ENCODE data around the gene ELF1. TPM values are rescaled to one million over a fixed set of nuclear protein-coding genes. Genes with fewer than 3 reads are reported as not detected.

Gene ELF1
- total RNA-seq, 2 donors from 2014 or later = 36.0 to 44.1 TPM

GRCh38 chr13:40958655-40959054 is 60.5 kb downstream of the ELF1 start:
- H3K27ac Mint-ChIP-seq = no peak overlapping the region
- no peaks in the 10 kb centered on the region for H3K27me3 Mint-ChIP-seq (ENCODE audit: insufficient read depth)
- H3K27me3 ChIP-seq (ENCODE audit: control insufficient read depth, insufficient read depth, low read length, poor library complexity, severe bottlenecking) = no peaks in the 10 kb centered on the region
- H3K4me1 Mint-ChIP-seq = peaks cover 1% of the 10 kb centered on the region
- H3K9ac ChIP-seq (ENCODE audit: extremely low read depth, low read length, poor library complexity, severe bottlenecking) = no peak overlapping the region
- 94 to 100% methylated on average over 5 of the region's 5 CpGs for WGBS, 2 experiments (ENCODE audit: insufficient coverage in 1 of 2, insufficient read length in 1 of 2)
- no peak for DNase-seq
- no peak for TF ChIP-seq CTCF (conservative IDR thresholded peaks at IDR 0.05)
- H3K27ac ChIP-seq (ENCODE audit: low read depth, low read length) = no peak overlapping the region
- H3K4me3 ChIP-seq (ENCODE audit: low read length) = no peak overlapping the region
- H3K36me3 Mint-ChIP-seq (ENCODE audit: low read depth) = peaks cover 40% of the 10 kb centered on the region
- no peaks in the 10 kb centered on the region for H3K4me1 ChIP-seq (ENCODE audit: control insufficient read depth, insufficient read depth, low read length)
- peaks cover 17% of the 10 kb centered on the region for H3K9me3 ChIP-seq (ENCODE audit: control insufficient read depth, low read length)
- peaks cover 25% of the 10 kb centered on the region for H3K9me3 Mint-ChIP-seq
- H3K4me3 Mint-ChIP-seq = no peak overlapping the region
- peaks cover 16% of the 10 kb centered on the region for H3K36me3 ChIP-seq (ENCODE audit: control insufficient read depth, insufficient read depth, low read length)

- Mint-ChIP-seq H3K9me3 (no peaks in the 10 kb centered on the region), H3K36me3 (ENCODE audit: low read depth) (peaks cover 63% of the 10 kb centered on the region), H3K4me1 (peaks cover 4% of the 10 kb centered on the region), H3K27me3 (ENCODE audit: insufficient read depth) (no peaks in the 10 kb centered on the region), H3K27ac (no peak overlapping the region), H3K4me3 (no peak overlapping the region)
- Histone ChIP-seq H3K27me3 (ENCODE audit: control insufficient read depth, insufficient read depth, low read length, poor library complexity, severe bottlenecking) (no peaks in the 10 kb centered on the region), H3K4me1 (ENCODE audit: control insufficient read depth, insufficient read depth, low read length) (no peaks in the 10 kb centered on the region), H3K9ac (ENCODE audit: extremely low read depth, low read length, poor library complexity, severe bottlenecking) (no peak overlapping the region), H3K27ac (ENCODE audit: low read depth, low read length) (no peak overlapping the region), H3K36me3 (ENCODE audit: control insufficient read depth, insufficient read depth, low read length) (peaks cover 40% of the 10 kb centered on the region), H3K4me3 (ENCODE audit: low read length) (no peak overlapping the region), H3K9me3 (ENCODE audit: control insufficient read depth, low read length) (no peaks in the 10 kb centered on the region)
- no peak for DNase-seq
- TF ChIP-seq CTCF (conservative IDR thresholded peaks at IDR 0.05) = no peak
- 83 to 92% methylated on average over 1 of the region's 1 CpG for WGBS, 2 experiments (ENCODE audit: insufficient coverage in 1 of 2, insufficient read length in 1 of 2)
Observed at GRCh38 chr13:40946485-40946884, 72.6 kb downstream of the ELF1 start.

- Mint-ChIP-seq H3K36me3 (ENCODE audit: low read depth) (peaks cover 53% of the 10 kb centered on the region), H3K4me1 (no peaks in the 10 kb centered on the region), H3K27ac (no peak overlapping the region), H3K9me3 (no peaks in the 10 kb centered on the region), H3K27me3 (ENCODE audit: insufficient read depth) (no peaks in the 10 kb centered on the region), H3K4me3 (no peak overlapping the region)
- DNase-seq = no peak
- Histone ChIP-seq H3K9me3 (ENCODE audit: control insufficient read depth, low read length) (no peaks in the 10 kb centered on the region), H3K36me3 (ENCODE audit: control insufficient read depth, insufficient read depth, low read length) (peaks cover 47% of the 10 kb centered on the region), H3K4me3 (ENCODE audit: low read length) (no peak overlapping the region), H3K27me3 (ENCODE audit: control insufficient read depth, insufficient read depth, low read length, poor library complexity, severe bottlenecking) (no peaks in the 10 kb centered on the region), H3K27ac (ENCODE audit: low read depth, low read length) (no peak overlapping the region), H3K9ac (ENCODE audit: extremely low read depth, low read length, poor library complexity, severe bottlenecking) (no peak overlapping the region), H3K4me1 (ENCODE audit: control insufficient read depth, insufficient read depth, low read length) (no peaks in the 10 kb centered on the region)
- no peak for TF ChIP-seq CTCF (conservative IDR thresholded peaks at IDR 0.05)
Observed at GRCh38 chr13:40943073-40943472, 76.0 kb downstream of the ELF1 start.
